ENCODE data around the gene PAMR1.

Gene PAMR1

GRCh38 chr11:35389112-35389511, 136.3 kb downstream of the PAMR1 start:
- Histone ChIP-seq H3K27me3 (ENCODE audit: low read depth) (peaks cover 2% of the 10 kb centered on the region; the same call in 1 of the 2 replicates), H3K4me3 (no peak overlapping the region), H3K36me3 (replicated peaks) (no peaks in the 10 kb centered on the region), H3K4me1 (peaks cover 6% of the 10 kb centered on the region), H3K9me3 (no peaks in the 10 kb centered on the region)
- no peak for DNase-seq (ENCODE audit: low spot score in 2 of 2)
- in situ Hi-C loops (cut with MboI; ENCODE audit: low sequenced_read_pairs): loop anchor here (25.0 kb wide), 2 partner anchors 802 to 1227 kb away; no protein-coding TSS in a partner anchor

GRCh38 chr11:35388061-35388460, 137.4 kb downstream of the PAMR1 start:
- Histone ChIP-seq H3K36me3 (replicated peaks) (no peaks in the 10 kb centered on the region), H3K27me3 (ENCODE audit: low read depth) (peaks cover 2% of the 10 kb centered on the region; the same call in 1 of the 2 replicates), H3K4me1 (peaks cover 6% of the 10 kb centered on the region), H3K9me3 (no peaks in the 10 kb centered on the region), H3K4me3 (no peak overlapping the region)
- no peak for DNase-seq (ENCODE audit: low spot score in 2 of 2)
- in situ Hi-C loops (cut with MboI; ENCODE audit: low sequenced_read_pairs): loop anchor here (25.0 kb wide), 2 partner anchors 801 to 1226 kb away; no protein-coding TSS in a partner anchor

GRCh38 chr11:35387111-35387982, 138.1 kb downstream of the PAMR1 start:
- DNase-seq (ENCODE audit: low spot score in 2 of 2): no peak
- no peaks in the 10 kb centered on the region for H3K9me3 ChIP-seq
- peaks cover 6% of the 10 kb centered on the region for H3K4me1 ChIP-seq
- in situ Hi-C loops (cut with MboI; ENCODE audit: low sequenced_read_pairs): loop anchor here (25.0 kb wide), 2 partner anchors 800 to 1225 kb away; no protein-coding TSS in a partner anchor
- no peaks in the 10 kb centered on the region for H3K36me3 ChIP-seq (replicated peaks)
- no peaks in the 10 kb centered on the region for H3K27me3 ChIP-seq (ENCODE audit: low read depth)
- H3K4me3 ChIP-seq: no peak overlapping the region

GRCh38 chr11:35383953-35384352, 141.5 kb downstream of the PAMR1 start:
- Histone ChIP-seq H3K27me3 (ENCODE audit: low read depth) (no peaks in the 10 kb centered on the region), H3K9me3 (no peaks in the 10 kb centered on the region), H3K36me3 (replicated peaks) (no peaks in the 10 kb centered on the region), H3K4me3 (no peak overlapping the region), H3K4me1 (no peaks in the 10 kb centered on the region)
- DNase-seq (ENCODE audit: low spot score in 2 of 2): no peak
- in situ Hi-C loops (cut with MboI; ENCODE audit: low sequenced_read_pairs): loop anchor here (25.0 kb wide), 2 partner anchors 797 to 1222 kb away; no protein-coding TSS in a partner anchor

Data from HAP-1 (cell line).